ENCODE results near the gene TRIM43. TPM values are rescaled to one million over a fixed set of nuclear protein-coding genes. Genes with fewer than 3 reads are reported as not detected.
"Not testable (repeated sequence)": the region's sequence is repeated elsewhere in the genome, so short reads cannot be mapped to it uniquely, and the experiment has no call there.

The TRIM43 gene
- total RNA-seq, 6 experiments from 2014 or later: not detected

GRCh38 chr2:95575857-95576256 is 15.9 kb upstream of the TRIM43 start:
- no peak for TF ChIP-seq CTCF (IDR thresholded peaks at IDR 0.05)
- no peaks in the 10 kb centered on the region for H3K36me3 Mint-ChIP-seq (ENCODE audit: low read depth)
- no peak overlapping the region for H3K27ac Mint-ChIP-seq
- H3K4me3 Mint-ChIP-seq: no peak overlapping the region
- no peaks in the 10 kb centered on the region for H3K4me1 Mint-ChIP-seq (ENCODE audit: low read depth)
- DNase-seq: no peak
- H3K27me3 Mint-ChIP-seq (ENCODE audit: insufficient read depth): peaks cover 13% of the 10 kb centered on the region
- H3K9me3 Mint-ChIP-seq: no peaks in the 10 kb centered on the region

GRCh38 chr2:95578539-95578938 is 13.3 kb upstream of the TRIM43 start:
- no peaks in the 10 kb centered on the region for H3K9me3 Mint-ChIP-seq
- no peak overlapping the region for H3K27ac Mint-ChIP-seq
- no peaks in the 10 kb centered on the region for H3K36me3 Mint-ChIP-seq (ENCODE audit: low read depth)
- no peaks in the 10 kb centered on the region for H3K4me1 Mint-ChIP-seq (ENCODE audit: low read depth)
- peaks cover 13% of the 10 kb centered on the region for H3K27me3 Mint-ChIP-seq (ENCODE audit: insufficient read depth)
- no peak overlapping the region for H3K4me3 Mint-ChIP-seq
- no peak for TF ChIP-seq CTCF (IDR thresholded peaks at IDR 0.05)
- DNase-seq: no peak

GRCh38 chr2:95583545-95583944 is 8.3 kb upstream of the TRIM43 start:
- not testable (repeated sequence) for H3K27ac Mint-ChIP-seq; H3K36me3 Mint-ChIP-seq (ENCODE audit: low read depth); H3K4me3 Mint-ChIP-seq; H3K4me1 Mint-ChIP-seq (ENCODE audit: low read depth); H3K27me3 Mint-ChIP-seq (ENCODE audit: insufficient read depth); H3K9me3 Mint-ChIP-seq; DNase-seq

DNA sequence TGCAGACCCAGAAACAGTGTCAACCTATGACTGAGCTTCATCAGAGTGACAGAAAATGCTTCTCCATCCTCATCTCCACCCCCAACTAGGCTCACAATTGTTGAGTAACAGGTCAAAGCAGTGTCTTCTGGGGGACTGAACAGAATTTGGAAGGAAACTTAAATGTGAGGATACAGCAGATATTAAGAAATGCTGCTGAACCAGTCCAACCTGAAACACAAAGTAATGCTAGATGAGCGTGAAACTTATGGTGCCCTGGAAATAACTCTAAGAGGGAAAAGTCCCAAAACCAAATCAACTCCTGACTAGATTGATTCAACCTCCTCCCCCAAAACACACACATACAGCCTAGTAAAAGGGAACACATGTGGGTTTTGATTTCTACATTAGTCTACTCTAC is 7.5 kb upstream of the TRIM43 start:
- H3K4me1 Mint-ChIP-seq (ENCODE audit: low read depth); H3K9me3 Mint-ChIP-seq; H3K27ac Mint-ChIP-seq; H3K36me3 Mint-ChIP-seq (ENCODE audit: low read depth); DNase-seq; H3K27me3 Mint-ChIP-seq (ENCODE audit: insufficient read depth); H3K4me3 Mint-ChIP-seq: not testable (repeated sequence)

GRCh38 chr2:95589777-95590536 is 1.8 kb upstream of the TRIM43 start:
- not testable (repeated sequence) for H3K4me1 Mint-ChIP-seq (ENCODE audit: low read depth); H3K36me3 Mint-ChIP-seq (ENCODE audit: low read depth); H3K27ac Mint-ChIP-seq; DNase-seq; H3K9me3 Mint-ChIP-seq; H3K4me3 Mint-ChIP-seq; H3K27me3 Mint-ChIP-seq (ENCODE audit: insufficient read depth)

- H3K27me3 Mint-ChIP-seq (ENCODE audit: insufficient read depth); H3K36me3 Mint-ChIP-seq (ENCODE audit: low read depth); H3K9me3 Mint-ChIP-seq; H3K27ac Mint-ChIP-seq; DNase-seq; H3K4me3 Mint-ChIP-seq; H3K4me1 Mint-ChIP-seq (ENCODE audit: low read depth): not testable (repeated sequence)
Measured at GRCh38 chr2:95592973-95593372, 1.2 kb downstream of the TRIM43 start.

DNA sequence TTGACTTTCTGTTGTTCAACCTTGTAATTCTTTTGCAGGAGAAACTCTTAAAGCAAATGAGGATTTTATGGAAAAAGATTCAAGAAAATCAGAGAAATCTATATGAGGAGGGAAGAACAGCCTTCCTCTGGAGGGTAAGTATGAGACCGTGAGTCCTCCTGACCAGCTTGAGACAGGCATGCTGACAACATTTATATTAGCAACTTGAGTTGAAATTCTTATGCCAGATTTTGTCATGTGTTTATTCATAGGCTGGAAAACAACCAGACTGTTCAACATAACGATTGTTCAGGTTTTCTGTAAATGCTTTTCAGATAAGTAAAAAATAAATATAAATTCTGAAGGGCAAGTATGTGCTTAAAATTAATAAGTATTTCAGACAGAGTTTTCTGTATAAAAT is 3.2 kb downstream of the TRIM43 start:
- H3K9me3 Mint-ChIP-seq, H3K27ac Mint-ChIP-seq, DNase-seq: not testable (repeated sequence)

DNA sequence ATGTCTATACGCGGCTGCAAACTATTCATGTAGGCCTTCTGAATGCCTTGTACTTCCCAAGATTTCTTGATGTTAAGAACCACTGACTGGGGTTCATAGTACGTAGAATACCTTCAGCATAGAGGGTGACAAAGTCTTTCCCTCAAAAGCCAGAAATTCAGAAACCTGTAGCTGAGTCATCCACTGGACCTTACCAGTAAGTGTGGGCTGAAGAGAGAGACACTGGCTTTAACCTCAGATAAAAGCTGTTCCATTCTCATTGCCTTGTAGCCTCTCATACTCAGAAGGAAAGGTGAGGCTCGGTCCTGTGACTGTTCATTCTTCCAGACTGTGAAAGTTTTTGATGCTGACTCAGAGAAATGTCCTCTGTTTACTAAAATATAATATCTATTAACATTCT is 9.5 kb downstream of the TRIM43 start:
- not testable (repeated sequence) for H3K36me3 Mint-ChIP-seq (ENCODE audit: low read depth); H3K27me3 Mint-ChIP-seq (ENCODE audit: insufficient read depth)

More for the DNA sequence above, 3.2 kb downstream of the TRIM43 start:
- H3K4me3 Mint-ChIP-seq; H3K27me3 Mint-ChIP-seq (ENCODE audit: insufficient read depth); H3K36me3 Mint-ChIP-seq (ENCODE audit: low read depth); H3K4me1 Mint-ChIP-seq (ENCODE audit: low read depth): not testable (repeated sequence)

DNA sequence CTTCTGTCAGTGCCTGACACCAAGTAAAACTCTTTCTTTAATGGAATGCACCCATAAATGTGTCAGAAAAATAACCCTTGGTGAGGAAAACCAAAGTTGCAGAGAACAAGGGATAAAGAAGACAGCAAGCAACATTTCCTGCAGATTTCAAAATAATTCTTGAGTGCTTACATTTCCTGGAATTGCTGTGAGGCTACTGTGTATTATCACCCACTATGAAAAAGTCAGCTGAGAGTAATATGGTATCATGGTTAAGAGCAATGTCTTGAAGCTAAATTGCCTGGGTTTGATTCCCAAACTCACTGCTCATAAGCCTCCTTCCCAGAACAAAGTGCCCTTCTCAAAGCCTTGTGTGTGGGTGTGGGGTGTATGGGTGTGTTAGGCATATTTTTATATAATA is 10.3 kb downstream of the TRIM43 start:
- H3K4me3 Mint-ChIP-seq; H3K27ac Mint-ChIP-seq; H3K27me3 Mint-ChIP-seq (ENCODE audit: insufficient read depth); DNase-seq; H3K4me1 Mint-ChIP-seq (ENCODE audit: low read depth); H3K9me3 Mint-ChIP-seq; H3K36me3 Mint-ChIP-seq (ENCODE audit: low read depth): not testable (repeated sequence)

More for the DNA sequence above, 9.5 kb downstream of the TRIM43 start:
- not testable (repeated sequence) for DNase-seq; H3K4me1 Mint-ChIP-seq (ENCODE audit: low read depth); H3K9me3 Mint-ChIP-seq; H3K27ac Mint-ChIP-seq; H3K4me3 Mint-ChIP-seq

- H3K4me3 Mint-ChIP-seq; H3K4me1 Mint-ChIP-seq (ENCODE audit: low read depth); H3K27ac Mint-ChIP-seq; DNase-seq; H3K9me3 Mint-ChIP-seq; H3K27me3 Mint-ChIP-seq (ENCODE audit: insufficient read depth); H3K36me3 Mint-ChIP-seq (ENCODE audit: low read depth): not testable (repeated sequence)
Measured at GRCh38 chr2:95608356-95608755, 16.6 kb downstream of the TRIM43 start.

- not testable (repeated sequence) for H3K27me3 Mint-ChIP-seq (ENCODE audit: insufficient read depth); H3K9me3 Mint-ChIP-seq; H3K4me3 Mint-ChIP-seq; H3K36me3 Mint-ChIP-seq (ENCODE audit: low read depth); H3K27ac Mint-ChIP-seq; DNase-seq; H3K4me1 Mint-ChIP-seq (ENCODE audit: low read depth)
Measured at GRCh38 chr2:95609764-95610163, 18.0 kb downstream of the TRIM43 start.

DNA sequence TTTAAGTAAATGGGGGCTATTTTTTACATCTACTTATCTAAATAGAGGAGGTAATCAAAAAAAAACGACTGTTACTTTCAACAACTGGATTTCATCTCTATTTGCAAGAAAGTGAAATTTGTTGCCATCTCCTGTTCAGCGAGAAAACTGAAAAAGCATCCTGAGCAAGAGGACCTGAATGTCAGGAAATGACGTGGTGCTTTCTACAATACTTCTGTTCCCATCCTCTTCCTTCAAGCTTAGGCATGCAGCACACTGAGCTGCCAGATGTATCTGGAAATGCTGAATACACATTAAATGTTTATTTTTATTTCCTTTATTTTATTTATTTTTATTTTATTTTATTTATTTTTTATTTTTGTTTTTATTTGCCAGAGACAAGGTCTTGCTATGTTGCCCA is 21.2 kb downstream of the TRIM43 start:
- not testable (repeated sequence) for H3K9me3 Mint-ChIP-seq; H3K27ac Mint-ChIP-seq; H3K36me3 Mint-ChIP-seq (ENCODE audit: low read depth); H3K27me3 Mint-ChIP-seq (ENCODE audit: insufficient read depth); H3K4me1 Mint-ChIP-seq (ENCODE audit: low read depth); DNase-seq; H3K4me3 Mint-ChIP-seq
